LNCaP clone FGC (cell line): ENCODE data around the gene ZPR1.

Source experiments
- DNase-seq: peaks from one replicate; pipeline ENCODE4 v3.0.0-alpha.2; 2011; ENCODE audit warnings: low read depth
- H3K4me3 ChIP-seq: 2 replicates; pipeline ENCODE4 v1.5.1; 2011; ENCODE audit warnings: mild to moderate bottlenecking, low read depth, low read length, control low read depth
- TF ChIP-seq, protein P1 (sequence below): IDR thresholded peaks from 2 replicates; pipeline ENCODE4 v1.5.1; 2012; ENCODE audit warnings: mild to moderate bottlenecking; ENCODE audit not compliant: control insufficient read depth, insufficient read depth; ENCODE audit errors: extremely low read depth

ZPR1 gene

DNA sequence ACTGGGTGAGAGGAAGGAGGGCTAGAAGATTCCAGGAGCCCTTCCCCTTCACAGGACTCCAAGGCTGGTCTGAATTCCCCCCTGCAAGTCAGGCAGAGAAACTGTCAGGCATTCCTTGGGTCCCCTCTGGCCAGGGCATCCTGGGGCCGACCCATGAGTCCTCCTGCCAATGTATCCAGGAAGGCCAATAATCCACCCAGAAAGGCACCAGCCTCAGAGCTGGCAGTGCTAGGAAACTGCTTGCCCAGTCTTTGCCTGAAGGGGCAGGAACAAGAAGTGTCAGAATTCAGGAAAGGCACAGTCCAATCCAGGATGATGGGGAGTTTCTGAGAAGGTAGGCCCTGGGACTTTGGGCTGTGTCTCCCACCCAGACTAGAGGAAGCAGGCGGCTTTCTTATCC is 56.0 kb downstream of the ZPR1 start:
- TF ChIP-seq, protein P1, sequence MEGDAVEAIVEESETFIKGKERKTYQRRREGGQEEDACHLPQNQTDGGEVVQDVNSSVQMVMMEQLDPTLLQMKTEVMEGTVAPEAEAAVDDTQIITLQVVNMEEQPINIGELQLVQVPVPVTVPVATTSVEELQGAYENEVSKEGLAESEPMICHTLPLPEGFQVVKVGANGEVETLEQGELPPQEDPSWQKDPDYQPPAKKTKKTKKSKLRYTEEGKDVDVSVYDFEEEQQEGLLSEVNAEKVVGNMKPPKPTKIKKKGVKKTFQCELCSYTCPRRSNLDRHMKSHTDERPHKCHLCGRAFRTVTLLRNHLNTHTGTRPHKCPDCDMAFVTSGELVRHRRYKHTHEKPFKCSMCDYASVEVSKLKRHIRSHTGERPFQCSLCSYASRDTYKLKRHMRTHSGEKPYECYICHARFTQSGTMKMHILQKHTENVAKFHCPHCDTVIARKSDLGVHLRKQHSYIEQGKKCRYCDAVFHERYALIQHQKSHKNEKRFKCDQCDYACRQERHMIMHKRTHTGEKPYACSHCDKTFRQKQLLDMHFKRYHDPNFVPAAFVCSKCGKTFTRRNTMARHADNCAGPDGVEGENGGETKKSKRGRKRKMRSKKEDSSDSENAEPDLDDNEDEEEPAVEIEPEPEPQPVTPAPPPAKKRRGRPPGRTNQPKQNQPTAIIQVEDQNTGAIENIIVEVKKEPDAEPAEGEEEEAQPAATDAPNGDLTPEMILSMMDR: no peak
- H3K4me3 ChIP-seq: no peak overlapping the region
- DNase-seq: no peak

DNA sequence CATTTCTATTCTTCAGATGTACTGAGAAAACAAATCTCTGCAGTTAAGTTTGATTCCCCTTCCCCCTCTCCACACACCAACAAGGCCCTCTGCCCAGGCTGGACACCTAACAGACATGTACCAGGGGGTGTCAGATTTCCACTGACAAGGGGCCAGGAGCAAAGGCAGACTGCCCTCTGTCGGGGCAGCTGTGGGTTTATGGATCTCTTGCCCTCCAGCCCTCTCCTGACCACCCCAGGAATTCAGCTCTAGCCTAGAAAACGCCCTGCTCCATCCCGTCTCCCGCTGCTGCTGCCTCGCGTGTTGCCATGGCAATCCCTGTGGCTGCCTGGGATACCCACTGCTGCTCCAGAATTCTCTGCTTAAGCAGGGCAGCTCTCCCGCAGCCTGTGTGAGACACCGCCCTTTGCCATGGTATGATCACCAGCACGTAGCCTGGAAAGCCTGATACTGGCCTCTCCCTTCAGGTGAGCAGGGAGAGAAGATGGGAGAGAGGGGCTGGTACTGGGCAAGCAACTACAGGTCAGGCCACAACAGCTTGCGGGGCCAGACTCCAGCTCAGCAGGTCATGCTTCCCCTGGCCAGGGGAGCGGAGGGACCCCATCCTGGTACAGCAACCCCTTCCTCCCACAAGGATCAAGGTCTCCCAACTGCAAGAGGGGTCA is 56.6 kb downstream of the ZPR1 start:
- H3K4me3 ChIP-seq: no peak overlapping the region
- DNase-seq: no peak
- TF ChIP-seq, protein P1: no peak

DNA sequence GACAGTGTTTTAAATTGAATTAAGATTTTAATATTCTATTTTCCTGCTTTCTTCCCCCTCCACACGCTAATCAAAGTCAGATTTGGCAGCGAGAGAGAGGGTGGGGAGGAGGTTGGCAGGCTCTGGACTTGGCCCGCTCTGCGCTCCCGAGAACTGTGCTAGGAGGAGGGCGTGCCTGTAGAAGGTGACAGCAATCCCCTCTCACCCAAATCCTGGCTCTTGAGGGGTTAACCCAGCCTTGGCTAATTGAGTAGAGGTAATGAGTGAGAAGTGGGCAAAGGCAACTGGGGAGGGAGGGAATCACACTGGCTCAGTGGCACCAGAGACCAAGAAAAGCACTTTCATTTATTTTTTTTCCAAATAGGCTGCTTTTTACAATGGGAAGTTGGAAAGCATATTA is 57.2 kb downstream of the ZPR1 start:
- DNase-seq: no peak

DNA sequence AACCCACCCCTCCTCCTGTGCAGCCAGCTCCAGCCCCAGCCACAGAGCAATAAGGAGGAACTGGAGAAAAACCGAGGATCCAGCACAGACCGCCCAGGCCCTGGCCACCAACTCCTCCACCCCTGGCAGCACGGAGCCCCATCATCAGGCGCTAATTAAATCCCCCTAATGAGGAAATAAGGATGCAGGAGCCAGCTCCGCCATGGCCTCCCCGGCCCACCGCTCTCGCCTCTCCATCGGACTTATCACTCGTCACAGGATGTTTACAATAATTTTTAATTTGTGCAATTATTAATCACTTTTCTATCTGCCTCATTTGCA is 57.6 kb downstream of the ZPR1 start:
- TF ChIP-seq, protein P1: no peak
- no peak for DNase-seq
- no peak overlapping the region for H3K4me3 ChIP-seq

More for the DNA sequence above, 57.2 kb downstream of the ZPR1 start:
- no peak overlapping the region for H3K4me3 ChIP-seq
- TF ChIP-seq, protein P1: no peak

DNA sequence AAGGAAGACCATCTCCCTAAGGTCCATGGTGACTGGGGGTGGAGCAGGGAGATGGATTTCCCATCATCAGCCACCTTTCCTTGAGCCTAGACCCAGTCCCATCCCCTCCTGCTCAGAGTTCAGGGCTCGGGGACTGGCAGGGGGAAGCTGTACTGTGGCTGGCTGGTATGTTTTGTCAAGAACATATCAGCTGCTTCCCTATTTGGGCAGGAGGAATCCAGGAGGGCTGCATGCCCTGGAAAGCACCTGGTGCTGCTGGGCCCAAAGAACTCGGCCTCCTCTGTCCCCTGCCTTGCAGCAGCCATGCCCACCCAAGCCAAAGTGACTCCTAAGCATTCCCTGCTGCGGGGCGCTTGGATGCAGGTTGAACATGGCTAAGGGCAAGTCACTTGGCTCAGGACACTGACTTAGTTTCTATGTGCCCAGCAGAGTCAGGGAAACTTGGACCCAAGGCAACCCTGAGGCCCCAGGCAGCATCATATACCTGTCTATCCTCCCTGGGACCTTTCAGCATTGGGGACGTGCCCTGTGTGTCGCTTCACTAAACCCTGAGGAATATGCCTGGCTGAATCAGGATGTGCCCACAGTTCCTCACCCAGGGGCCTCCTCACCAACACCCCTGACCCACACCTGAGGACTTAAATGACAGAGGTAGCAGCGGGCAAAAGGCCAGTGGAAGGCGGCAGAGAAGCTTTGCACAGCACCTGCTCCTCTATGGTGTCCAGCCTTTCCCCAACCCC is 58.2 kb downstream of the ZPR1 start:
- H3K4me3 ChIP-seq: no peak overlapping the region
- TF ChIP-seq, protein P1: no peak
- DNase-seq: no peak

DNA sequence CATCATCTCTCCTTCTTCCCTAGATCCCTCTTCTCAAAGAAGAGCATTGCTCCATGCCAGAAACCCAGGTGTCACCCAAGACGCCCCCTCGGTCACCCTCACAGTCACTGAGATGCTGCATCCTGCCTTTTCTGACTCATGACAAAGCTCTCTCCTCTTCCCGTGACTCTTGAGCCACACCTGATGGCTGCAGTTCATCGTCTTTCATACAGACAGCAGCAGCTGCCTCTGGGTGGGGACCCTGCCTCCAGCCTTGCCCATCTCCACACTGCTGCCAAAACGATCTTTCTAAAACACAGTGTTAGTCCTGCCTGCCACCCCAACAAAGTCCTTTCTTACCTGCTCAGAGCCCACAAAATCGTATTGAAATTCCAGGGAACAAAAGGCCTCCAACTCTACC is 59.8 kb downstream of the ZPR1 start:
- DNase-seq: no peak
- TF ChIP-seq, protein P1: no peak
- H3K4me3 ChIP-seq: no peak overlapping the region
